SK-N-SH treated with all-trans-retinoic acid at 6 μM for 48 hours (cell line): ENCODE results near the gene PVALEF.

ENCODE experiments used
- ARNTL ChIP-seq: fragments of 450-650 bp; formaldehyde crosslinking; IDR thresholded peaks from 2 replicates; pipeline ENCODE4 v1.5.0; 2020; ENCODE audit warnings: low read depth, mild to moderate bottlenecking, moderate library complexity, borderline replicate concordance
- CREB5 ChIP-seq: fragments of 250-450 bp; sonication (Bioruptor Pico); IDR thresholded peaks from 2 replicates; pipeline ENCODE4 v1.5.1; 2020; ENCODE audit warnings: low read depth, mild to moderate bottlenecking, moderate library complexity
- PATZ1 ChIP-seq: fragments of 250-450 bp; sonication (Bioruptor Pico); IDR thresholded peaks from 2 replicates; pipeline ENCODE4 v1.8.0; 2020; ENCODE audit warnings: mild to moderate bottlenecking, moderate library complexity, borderline replicate concordance
- ZFP30 ChIP-seq: fragments of 450-650 bp; formaldehyde crosslinking; IDR thresholded peaks from 2 replicates; pipeline ENCODE4 v1.5.0; 2022; ENCODE audit warnings: mild to moderate bottlenecking, moderate library complexity
- ZNF70 ChIP-seq: fragments of 450-650 bp; formaldehyde crosslinking; IDR thresholded peaks from 2 replicates; pipeline ENCODE4 v1.5.0; 2020; ENCODE audit warnings: mild to moderate bottlenecking, moderate library complexity

DNA sequence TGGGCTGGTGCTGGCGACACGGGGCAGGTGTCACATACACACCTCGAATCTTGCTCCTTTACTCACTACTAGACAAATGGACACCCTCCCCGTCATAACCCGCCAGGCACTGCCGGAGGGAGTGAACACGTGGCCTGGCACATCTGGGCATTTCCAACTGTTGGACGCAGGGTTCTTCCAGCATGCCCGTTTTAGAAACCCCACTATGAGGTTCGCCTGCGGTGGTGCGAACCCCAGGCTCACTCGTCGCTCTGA is 64.3 kb downstream of the PVALEF start:
- no peak for TF ChIP-seq ARNTL (CRISPR knock-in tag)
- TF ChIP-seq PATZ1 (CRISPR knock-in tag), result no peak
- TF ChIP-seq ZFP30 (CRISPR knock-in tag), result no peak
- TF ChIP-seq ZNF70, result no peak
- TF ChIP-seq CREB5 (CRISPR knock-in tag), result no peak
